HG02678 (cell line): ENCODE measurements around the gene STX16.
"Not testable (repeated sequence)": the region's sequence is repeated elsewhere in the genome, so short reads cannot be mapped to it uniquely, and the experiment has no call there.

Experiments
- ATAC-seq: cut with Tn5 transposase; IDR thresholded peaks from one replicate; pipeline ENCODE4 v1.9.1; 2021; ENCODE audit warnings: mild to moderate bottlenecking, moderate library complexity; ENCODE audit not compliant: unreplicated experiment

Gene STX16

GRCh38 chr20:58720890-58721289, 69.8 kb downstream of the STX16 start:
- ATAC-seq, result no peak

GRCh38 chr20:58721951-58722778, 71.1 kb downstream of the STX16 start:
- ATAC-seq, result no peak

- ATAC-seq, result no peak
Observed at GRCh38 chr20:58722877-58723627, 72.0 kb downstream of the STX16 start.

- ATAC-seq, result no peak
Observed at GRCh38 chr20:58723628-58723984, 72.5 kb downstream of the STX16 start.

- not testable (repeated sequence) for ATAC-seq
Observed at GRCh38 chr20:58726156-58726555, 75.1 kb downstream of the STX16 start.
